GM19025 (cell line): ENCODE results near the gene TBX20.
"Not testable (repeated sequence)": the region's sequence is repeated elsewhere in the genome, so short reads cannot be mapped to it uniquely, and the experiment has no call there.

Source experiments
- ATAC-seq: cut with Tn5 transposase; IDR thresholded peaks from one replicate; pipeline ENCODE4 v1.9.1; 2021; ENCODE audit warnings: mild to moderate bottlenecking, low read depth, moderate library complexity; ENCODE audit not compliant: unreplicated experiment

The TBX20 gene

GRCh38 chr7:35172131-35172530, 81.8 kb downstream of the TBX20 start:
- not testable (repeated sequence) for ATAC-seq

GRCh38 chr7:35167658-35168057, 86.2 kb downstream of the TBX20 start:
- not testable (repeated sequence) for ATAC-seq

DNA sequence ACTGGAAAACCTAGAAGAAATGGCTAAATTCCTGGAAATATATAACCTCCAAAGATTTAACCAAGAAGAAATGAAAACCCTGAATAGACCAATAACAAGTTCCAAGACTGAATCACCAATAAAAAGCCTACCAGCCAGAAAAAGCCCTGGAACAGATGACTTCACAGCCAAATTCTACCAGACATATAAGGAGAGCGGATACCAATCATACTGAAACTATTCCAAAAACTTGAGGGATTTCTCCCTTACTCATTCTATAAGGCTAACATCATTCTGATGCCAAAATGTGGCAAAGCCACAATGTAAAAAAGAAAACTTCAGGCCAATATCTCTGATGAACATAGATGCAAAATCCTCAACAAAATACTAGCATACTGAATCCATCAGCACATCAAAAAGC, 86.7 kb downstream of the TBX20 start:
- not testable (repeated sequence) for ATAC-seq

- ATAC-seq = not testable (repeated sequence)
Measured at GRCh38 chr7:35161059-35161740, 92.7 kb downstream of the TBX20 start.
